WTC11 (cell line): Measurements from ENCODE around the gene SERGEF. TPM values are rescaled to one million over a fixed set of nuclear protein-coding genes. Genes with fewer than 3 reads are reported as not detected.

Source experiments
- ATAC-seq: fragments of 200-7000 bp; cut with Tn5 transposase; 2 replicates; pipeline ENCODE4 v1.10.0; 2021; ENCODE audit warnings: mild to moderate bottlenecking, moderate library complexity
- CTCF ChIA-PET: fragments of 300-600 bp; sonication (Branson Sonifier 250); formaldehyde crosslinking; loops from one replicate; lab custom pipeline; 2021; ENCODE audit warnings: antibody characterized with exemption; lab: Charles Lee
- POLR2A ChIA-PET: fragments of 350-600 bp; sonication (Branson Sonifier 250); formaldehyde crosslinking; loops from one replicate; lab custom pipeline; 2021; ENCODE audit warnings: antibody characterized with exemption; lab: Charles Lee
- DNase-seq: peaks from one replicate; pipeline ENCODE4 v3.0.0; 2021; ENCODE audit warnings: low spot score
- H3K27ac Mint-ChIP-seq: 2 replicates; pipeline ENCODE4 v1.8.0; 2021; ENCODE audit warnings: mixed read lengths
- H3K27me3 Mint-ChIP-seq: 2 replicates; pipeline ENCODE4 v1.8.0; 2021; ENCODE audit warnings: low read depth, mild to moderate bottlenecking, moderate library complexity, mixed read lengths
- H3K36me3 Mint-ChIP-seq: 2 replicates; pipeline ENCODE4 v1.8.0; 2021; ENCODE audit warnings: mixed read lengths
- H3K4me1 Mint-ChIP-seq: 2 replicates; pipeline ENCODE4 v1.8.0; 2022; ENCODE audit warnings: mixed read lengths
- H3K4me3 Mint-ChIP-seq: 2 replicates; pipeline ENCODE4 v1.8.0; 2021; ENCODE audit warnings: mild to moderate bottlenecking, moderate library complexity, mixed read lengths
- H3K9me3 Mint-ChIP-seq: 2 replicates; pipeline ENCODE4 v1.8.0; 2021; ENCODE audit warnings: mixed read lengths
- CREM ChIP-seq: sonication (generic); formaldehyde crosslinking; IDR thresholded peaks from 2 replicates; pipeline ENCODE4 v1.8.1; 2022; ENCODE audit warnings: mild to moderate bottlenecking, missing genetic modification reagents, moderate library complexity
- ELF4 ChIP-seq: sonication (generic); formaldehyde crosslinking; IDR thresholded peaks from 2 replicates; pipeline ENCODE4 v1.8.1; 2022; ENCODE audit warnings: low read depth, mild to moderate bottlenecking, moderate library complexity, missing genetic modification reagents
- JAZF1 ChIP-seq: fragments of 250-450 bp; sonication (Bioruptor Pico); IDR thresholded peaks from 2 replicates; pipeline ENCODE4 v1.9.0; 2021; ENCODE audit warnings: moderate library complexity, mild to moderate bottlenecking, inconsistent platforms
- KAT7 ChIP-seq: sonication (generic); formaldehyde crosslinking; IDR thresholded peaks from 2 replicates; pipeline ENCODE4 v1.8.1; 2023; ENCODE audit warnings: missing genetic modification reagents, mild to moderate bottlenecking, borderline replicate concordance
- NFYB ChIP-seq: sonication (generic); formaldehyde crosslinking; conservative IDR thresholded peaks from 2 replicates; pipeline ENCODE4 v1.8.0; 2022; ENCODE audit warnings: low read depth, missing genetic modification reagents
- NR1H2 ChIP-seq: sonication (generic); formaldehyde crosslinking; IDR thresholded peaks from 2 replicates; pipeline ENCODE4 v1.9.0; 2021; ENCODE audit warnings: mild to moderate bottlenecking, moderate library complexity, missing genetic modification reagents
- NR2C2 ChIP-seq: sonication (generic); formaldehyde crosslinking; IDR thresholded peaks from 2 replicates; pipeline ENCODE4 v1.8.0; 2022; ENCODE audit warnings: mild to moderate bottlenecking, missing genetic modification reagents
- TP53 ChIP-seq: sonication (generic); formaldehyde crosslinking; IDR thresholded peaks from 2 replicates; pipeline ENCODE4 v1.8.1; 2023; ENCODE audit warnings: mild to moderate bottlenecking, missing genetic modification reagents
- ZNF121 ChIP-seq: sonication (generic); formaldehyde crosslinking; IDR thresholded peaks from 2 replicates; pipeline ENCODE4 v1.8.0; 2023; ENCODE audit warnings: missing genetic modification reagents
- total RNA-seq: library from RNA; stranded (reverse); gene quantifications from 3 replicates; pipeline ENCODE4 v1.2.3, GENCODE V29; 2021
- TF ChIP-seq, protein P1 (sequence below): sonication (generic); formaldehyde crosslinking; IDR thresholded peaks from 2 replicates; pipeline ENCODE4 v1.8.0; 2023; ENCODE audit warnings: missing genetic modification reagents, mild to moderate bottlenecking, borderline replicate concordance
- TF ChIP-seq, protein P2 (sequence below): sonication (generic); formaldehyde crosslinking; IDR thresholded peaks from 2 replicates; pipeline ENCODE4 v1.8.1; 2022; ENCODE audit warnings: missing genetic modification reagents, borderline replicate concordance
- TF ChIP-seq, protein P3 (sequence below): fragments of 250-450 bp; sonication (Bioruptor Pico); IDR thresholded peaks from 2 replicates; pipeline ENCODE4 v1.9.0; 2021; ENCODE audit warnings: mild to moderate bottlenecking
- TF ChIP-seq, protein P4 (sequence below): sonication (generic); formaldehyde crosslinking; IDR thresholded peaks from 2 replicates; pipeline ENCODE4 v1.8.1; 2023; ENCODE audit warnings: mild to moderate bottlenecking, missing genetic modification reagents, moderate library complexity
- TF ChIP-seq, protein P5 (sequence below): sonication (generic); formaldehyde crosslinking; IDR thresholded peaks from 2 replicates; pipeline ENCODE4 v1.8.0; 2022; ENCODE audit warnings: mild to moderate bottlenecking, missing genetic modification reagents
- TF ChIP-seq, protein P6 (sequence below): sonication (generic); formaldehyde crosslinking; IDR thresholded peaks from 2 replicates; pipeline ENCODE4 v1.8.1; 2023; ENCODE audit warnings: mild to moderate bottlenecking, missing genetic modification reagents
- TF ChIP-seq, protein P7 (sequence below): sonication (generic); formaldehyde crosslinking; IDR thresholded peaks from 2 replicates; pipeline ENCODE4 v1.8.1; 2022; ENCODE audit warnings: low read depth, mild to moderate bottlenecking, moderate library complexity, missing genetic modification reagents, borderline replicate concordance

SERGEF gene
- total RNA-seq, 1 experiment from 2014 or later: 35.5 TPM

DNA sequence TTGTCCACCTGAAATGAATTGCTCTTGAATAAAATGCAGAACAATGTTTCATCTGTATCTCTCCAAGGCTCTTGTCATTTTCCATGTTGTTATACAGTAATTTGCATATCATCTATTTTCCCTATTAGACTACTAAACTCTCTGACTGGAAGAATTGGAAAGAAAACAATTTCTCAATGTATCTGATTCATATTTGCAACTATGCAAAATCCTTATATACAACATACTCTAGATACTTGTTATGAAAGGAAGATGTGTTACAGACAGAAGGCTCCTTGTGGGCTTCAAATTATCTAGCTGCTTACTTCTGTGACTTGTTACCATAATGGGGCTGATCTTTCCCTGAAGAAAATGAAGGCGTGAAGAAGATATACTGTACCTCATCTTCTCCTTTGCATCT, 9.6 kb upstream of the SERGEF start (continued):
- TF ChIP-seq, protein P1, sequence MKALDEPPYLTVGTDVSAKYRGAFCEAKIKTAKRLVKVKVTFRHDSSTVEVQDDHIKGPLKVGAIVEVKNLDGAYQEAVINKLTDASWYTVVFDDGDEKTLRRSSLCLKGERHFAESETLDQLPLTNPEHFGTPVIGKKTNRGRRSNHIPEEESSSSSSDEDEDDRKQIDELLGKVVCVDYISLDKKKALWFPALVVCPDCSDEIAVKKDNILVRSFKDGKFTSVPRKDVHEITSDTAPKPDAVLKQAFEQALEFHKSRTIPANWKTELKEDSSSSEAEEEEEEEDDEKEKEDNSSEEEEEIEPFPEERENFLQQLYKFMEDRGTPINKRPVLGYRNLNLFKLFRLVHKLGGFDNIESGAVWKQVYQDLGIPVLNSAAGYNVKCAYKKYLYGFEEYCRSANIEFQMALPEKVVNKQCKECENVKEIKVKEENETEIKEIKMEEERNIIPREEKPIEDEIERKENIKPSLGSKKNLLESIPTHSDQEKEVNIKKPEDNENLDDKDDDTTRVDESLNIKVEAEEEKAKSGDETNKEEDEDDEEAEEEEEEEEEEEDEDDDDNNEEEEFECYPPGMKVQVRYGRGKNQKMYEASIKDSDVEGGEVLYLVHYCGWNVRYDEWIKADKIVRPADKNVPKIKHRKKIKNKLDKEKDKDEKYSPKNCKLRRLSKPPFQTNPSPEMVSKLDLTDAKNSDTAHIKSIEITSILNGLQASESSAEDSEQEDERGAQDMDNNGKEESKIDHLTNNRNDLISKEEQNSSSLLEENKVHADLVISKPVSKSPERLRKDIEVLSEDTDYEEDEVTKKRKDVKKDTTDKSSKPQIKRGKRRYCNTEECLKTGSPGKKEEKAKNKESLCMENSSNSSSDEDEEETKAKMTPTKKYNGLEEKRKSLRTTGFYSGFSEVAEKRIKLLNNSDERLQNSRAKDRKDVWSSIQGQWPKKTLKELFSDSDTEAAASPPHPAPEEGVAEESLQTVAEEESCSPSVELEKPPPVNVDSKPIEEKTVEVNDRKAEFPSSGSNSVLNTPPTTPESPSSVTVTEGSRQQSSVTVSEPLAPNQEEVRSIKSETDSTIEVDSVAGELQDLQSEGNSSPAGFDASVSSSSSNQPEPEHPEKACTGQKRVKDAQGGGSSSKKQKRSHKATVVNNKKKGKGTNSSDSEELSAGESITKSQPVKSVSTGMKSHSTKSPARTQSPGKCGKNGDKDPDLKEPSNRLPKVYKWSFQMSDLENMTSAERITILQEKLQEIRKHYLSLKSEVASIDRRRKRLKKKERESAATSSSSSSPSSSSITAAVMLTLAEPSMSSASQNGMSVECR (CRISPR knock-in tag): no peak
- no peak for TF ChIP-seq NR1H2 (CRISPR knock-in tag)
- TF ChIP-seq, protein P2, sequence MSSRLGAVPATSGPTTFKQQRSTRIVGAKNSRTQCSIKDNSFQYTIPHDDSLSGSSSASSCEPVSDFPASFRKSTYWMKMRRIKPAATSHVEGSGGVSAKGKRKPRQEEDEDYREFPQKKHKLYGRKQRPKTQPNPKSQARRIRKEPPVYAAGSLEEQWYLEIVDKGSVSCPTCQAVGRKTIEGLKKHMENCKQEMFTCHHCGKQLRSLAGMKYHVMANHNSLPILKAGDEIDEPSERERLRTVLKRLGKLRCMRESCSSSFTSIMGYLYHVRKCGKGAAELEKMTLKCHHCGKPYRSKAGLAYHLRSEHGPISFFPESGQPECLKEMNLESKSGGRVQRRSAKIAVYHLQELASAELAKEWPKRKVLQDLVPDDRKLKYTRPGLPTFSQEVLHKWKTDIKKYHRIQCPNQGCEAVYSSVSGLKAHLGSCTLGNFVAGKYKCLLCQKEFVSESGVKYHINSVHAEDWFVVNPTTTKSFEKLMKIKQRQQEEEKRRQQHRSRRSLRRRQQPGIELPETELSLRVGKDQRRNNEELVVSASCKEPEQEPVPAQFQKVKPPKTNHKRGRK (CRISPR knock-in tag): no peak

DNA sequence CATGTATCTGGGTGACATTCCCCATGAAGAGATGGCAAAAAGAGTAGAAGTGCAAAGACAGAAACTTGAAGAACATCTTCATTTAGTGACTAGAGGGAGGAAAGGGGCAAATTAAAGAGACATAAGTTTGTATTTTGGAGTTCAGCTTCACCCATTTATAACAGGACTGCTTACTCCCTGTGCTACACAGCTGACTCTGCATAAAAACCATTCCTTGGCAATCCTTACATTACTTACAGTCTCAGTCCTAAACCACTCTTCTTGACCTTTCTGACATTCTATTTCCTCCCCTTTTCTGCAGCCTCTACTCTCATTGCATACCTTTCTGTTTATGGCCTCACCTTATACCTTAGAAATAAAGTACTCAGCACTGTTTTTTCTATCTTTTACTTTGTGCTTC, 6.8 kb upstream of the SERGEF start:
- Mint-ChIP-seq H3K9me3 (no peaks in the 10 kb centered on the region), H3K36me3 (no peaks in the 10 kb centered on the region), H3K4me1 (peaks cover 5% of the 10 kb centered on the region)
- DNase-seq: no peak
- CTCF ChIA-PET: no interaction called here
- POLR2A ChIA-PET: no interaction called here
- TF ChIP-seq, protein P3, sequence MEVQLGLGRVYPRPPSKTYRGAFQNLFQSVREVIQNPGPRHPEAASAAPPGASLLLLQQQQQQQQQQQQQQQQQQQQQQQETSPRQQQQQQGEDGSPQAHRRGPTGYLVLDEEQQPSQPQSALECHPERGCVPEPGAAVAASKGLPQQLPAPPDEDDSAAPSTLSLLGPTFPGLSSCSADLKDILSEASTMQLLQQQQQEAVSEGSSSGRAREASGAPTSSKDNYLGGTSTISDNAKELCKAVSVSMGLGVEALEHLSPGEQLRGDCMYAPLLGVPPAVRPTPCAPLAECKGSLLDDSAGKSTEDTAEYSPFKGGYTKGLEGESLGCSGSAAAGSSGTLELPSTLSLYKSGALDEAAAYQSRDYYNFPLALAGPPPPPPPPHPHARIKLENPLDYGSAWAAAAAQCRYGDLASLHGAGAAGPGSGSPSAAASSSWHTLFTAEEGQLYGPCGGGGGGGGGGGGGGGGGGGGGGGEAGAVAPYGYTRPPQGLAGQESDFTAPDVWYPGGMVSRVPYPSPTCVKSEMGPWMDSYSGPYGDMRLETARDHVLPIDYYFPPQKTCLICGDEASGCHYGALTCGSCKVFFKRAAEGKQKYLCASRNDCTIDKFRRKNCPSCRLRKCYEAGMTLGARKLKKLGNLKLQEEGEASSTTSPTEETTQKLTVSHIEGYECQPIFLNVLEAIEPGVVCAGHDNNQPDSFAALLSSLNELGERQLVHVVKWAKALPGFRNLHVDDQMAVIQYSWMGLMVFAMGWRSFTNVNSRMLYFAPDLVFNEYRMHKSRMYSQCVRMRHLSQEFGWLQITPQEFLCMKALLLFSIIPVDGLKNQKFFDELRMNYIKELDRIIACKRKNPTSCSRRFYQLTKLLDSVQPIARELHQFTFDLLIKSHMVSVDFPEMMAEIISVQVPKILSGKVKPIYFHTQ (CRISPR knock-in tag): no peak
- TF ChIP-seq ELF4 (CRISPR knock-in tag) (no peak), ZNF121 (CRISPR knock-in tag) (no peak), CREM (CRISPR knock-in tag) (no peak), JAZF1 (CRISPR knock-in tag) (no peak), NFYB (CRISPR knock-in tag) (no peak), TP53 (CRISPR knock-in tag) (no peak), NR2C2 (CRISPR knock-in tag) (no peak), KAT7 (CRISPR knock-in tag) (no peak)
- TF ChIP-seq, protein P4, sequence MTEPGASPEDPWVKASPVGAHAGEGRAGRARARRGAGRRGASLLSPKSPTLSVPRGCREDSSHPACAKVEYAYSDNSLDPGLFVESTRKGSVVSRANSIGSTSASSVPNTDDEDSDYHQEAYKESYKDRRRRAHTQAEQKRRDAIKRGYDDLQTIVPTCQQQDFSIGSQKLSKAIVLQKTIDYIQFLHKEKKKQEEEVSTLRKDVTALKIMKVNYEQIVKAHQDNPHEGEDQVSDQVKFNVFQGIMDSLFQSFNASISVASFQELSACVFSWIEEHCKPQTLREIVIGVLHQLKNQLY (CRISPR knock-in tag): no peak
- TF ChIP-seq, protein P5, sequence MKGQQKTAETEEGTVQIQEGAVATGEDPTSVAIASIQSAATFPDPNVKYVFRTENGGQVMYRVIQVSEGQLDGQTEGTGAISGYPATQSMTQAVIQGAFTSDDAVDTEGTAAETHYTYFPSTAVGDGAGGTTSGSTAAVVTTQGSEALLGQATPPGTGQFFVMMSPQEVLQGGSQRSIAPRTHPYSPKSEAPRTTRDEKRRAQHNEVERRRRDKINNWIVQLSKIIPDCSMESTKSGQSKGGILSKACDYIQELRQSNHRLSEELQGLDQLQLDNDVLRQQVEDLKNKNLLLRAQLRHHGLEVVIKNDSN (CRISPR knock-in tag): no peak
- TF ChIP-seq, protein P6, sequence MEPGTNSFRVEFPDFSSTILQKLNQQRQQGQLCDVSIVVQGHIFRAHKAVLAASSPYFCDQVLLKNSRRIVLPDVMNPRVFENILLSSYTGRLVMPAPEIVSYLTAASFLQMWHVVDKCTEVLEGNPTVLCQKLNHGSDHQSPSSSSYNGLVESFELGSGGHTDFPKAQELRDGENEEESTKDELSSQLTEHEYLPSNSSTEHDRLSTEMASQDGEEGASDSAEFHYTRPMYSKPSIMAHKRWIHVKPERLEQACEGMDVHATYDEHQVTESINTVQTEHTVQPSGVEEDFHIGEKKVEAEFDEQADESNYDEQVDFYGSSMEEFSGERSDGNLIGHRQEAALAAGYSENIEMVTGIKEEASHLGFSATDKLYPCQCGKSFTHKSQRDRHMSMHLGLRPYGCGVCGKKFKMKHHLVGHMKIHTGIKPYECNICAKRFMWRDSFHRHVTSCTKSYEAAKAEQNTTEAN (CRISPR knock-in tag): no peak
- TF ChIP-seq, protein P7, sequence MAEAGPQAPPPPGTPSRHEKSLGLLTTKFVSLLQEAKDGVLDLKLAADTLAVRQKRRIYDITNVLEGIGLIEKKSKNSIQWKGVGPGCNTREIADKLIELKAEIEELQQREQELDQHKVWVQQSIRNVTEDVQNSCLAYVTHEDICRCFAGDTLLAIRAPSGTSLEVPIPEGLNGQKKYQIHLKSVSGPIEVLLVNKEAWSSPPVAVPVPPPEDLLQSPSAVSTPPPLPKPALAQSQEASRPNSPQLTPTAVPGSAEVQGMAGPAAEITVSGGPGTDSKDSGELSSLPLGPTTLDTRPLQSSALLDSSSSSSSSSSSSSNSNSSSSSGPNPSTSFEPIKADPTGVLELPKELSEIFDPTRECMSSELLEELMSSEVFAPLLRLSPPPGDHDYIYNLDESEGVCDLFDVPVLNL (CRISPR knock-in tag): no peak
- TF ChIP-seq, all 79 proteins: peak for 0
- no peak for ATAC-seq
- no peak overlapping the region for H3K27ac Mint-ChIP-seq
- no peak overlapping the region for H3K4me3 Mint-ChIP-seq
- H3K27me3 Mint-ChIP-seq: peaks cover 14% of the 10 kb centered on the region
